Measurements from ENCODE around the gene MEX3C. TPM values are rescaled to one million over a fixed set of nuclear protein-coding genes. Genes with fewer than 3 reads are reported as not detected.

Gene MEX3C
- total and polyA plus RNA-seq, 2 donors (not counting 1 experiment from before 2014, with no cell fraction given): 39.8 to 41.8 TPM

DNA sequence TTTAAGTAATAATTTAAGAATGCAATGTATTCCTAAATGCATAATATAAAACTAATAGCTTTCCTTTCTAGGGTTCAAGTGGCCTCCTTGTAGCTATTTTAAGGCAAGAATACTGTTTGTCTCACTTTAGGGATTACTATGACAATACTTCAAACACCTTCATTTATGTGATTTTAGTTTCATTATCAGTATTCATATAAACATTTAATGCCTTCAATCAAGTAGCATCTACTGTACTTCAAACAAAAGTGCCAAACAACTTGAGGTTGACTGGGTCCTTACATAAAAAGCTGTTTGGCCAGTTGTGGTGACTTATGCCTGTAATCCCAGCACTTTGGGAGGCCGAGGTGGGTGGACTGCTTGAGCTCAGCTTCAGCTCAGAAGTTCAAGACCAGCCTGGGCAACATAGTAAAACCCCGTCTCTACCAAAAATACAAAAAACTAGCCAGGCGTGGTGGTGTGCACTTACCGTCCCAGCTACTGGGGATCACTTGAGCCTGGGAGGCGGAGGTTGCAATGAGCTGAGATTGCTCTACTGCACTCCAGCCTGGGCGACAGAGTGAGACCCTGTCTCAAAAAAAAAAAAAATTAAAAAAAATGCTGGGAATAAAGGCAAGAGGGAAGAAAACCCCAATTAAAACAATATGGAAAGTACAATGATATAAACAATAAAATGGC lies 9.3 kb downstream of the MEX3C start:
- H3K9ac ChIP-seq (ENCODE audit: insufficient read depth, low read length): no peak overlapping the region
- H3K4me2 ChIP-seq (ENCODE audit: extremely low read depth, insufficient read depth, low read length): no peak overlapping the region
- TF ChIP-seq EZH2 (IDR thresholded peaks at IDR 0.05; ENCODE audit: low read length, missing control alignments) (no peak), CTCF (conservative IDR thresholded peaks at IDR 0.05 in 1 of 2, IDR thresholded peaks at IDR 0.05 in 1 of 2; ENCODE audit: low read depth in 1 of 2, low read length in 2 of 2) (no peak)
- H4K20me1 ChIP-seq (ENCODE audit: control insufficient read depth, extremely low read depth, insufficient read depth, low read length): no peaks in the 10 kb centered on the region
- H3K27ac ChIP-seq (ENCODE audit: insufficient read depth, low read length): no peak overlapping the region
- DNase-seq (ENCODE audit: low read depth in 2 of 2): no peak
- no peaks in the 10 kb centered on the region for H3K36me3 ChIP-seq (ENCODE audit: control insufficient read depth, insufficient read depth, low read length)
- no peaks in the 10 kb centered on the region for H3K4me1 ChIP-seq (ENCODE audit: control insufficient read depth, extremely low read depth, insufficient read depth, low read length)
- H2AFZ ChIP-seq (ENCODE audit: low read length): no peak overlapping the region
- no peak overlapping the region for H3K4me3 ChIP-seq (replicated peaks in 1 of 4; ENCODE audit: control extremely low read depth in 1 of 4, insufficient read depth in 1 of 4, low read depth in 3 of 4, low read length in 4 of 4)
- no peaks in the 10 kb centered on the region for H3K27me3 ChIP-seq (ENCODE audit: control insufficient read depth, insufficient read depth, low read length)
- H3K79me2 ChIP-seq (ENCODE audit: control insufficient read depth, insufficient read depth, low read length): peaks cover 87% of the 10 kb centered on the region
- no peaks in the 10 kb centered on the region for H3K9me3 ChIP-seq (ENCODE audit: control insufficient read depth, insufficient read depth, low read depth, low read length)

GRCh38 chr18:51185075-51185474 lies 12.4 kb downstream of the MEX3C start:
- Histone ChIP-seq H3K4me2 (ENCODE audit: extremely low read depth, insufficient read depth, low read length) (no peak overlapping the region), H3K36me3 (ENCODE audit: control insufficient read depth, insufficient read depth, low read length) (no peaks in the 10 kb centered on the region), H3K79me2 (ENCODE audit: control insufficient read depth, insufficient read depth, low read length) (peaks cover 80% of the 10 kb centered on the region), H4K20me1 (ENCODE audit: control insufficient read depth, extremely low read depth, insufficient read depth, low read length) (no peaks in the 10 kb centered on the region), H3K4me3 (replicated peaks in 1 of 4; ENCODE audit: control extremely low read depth in 1 of 4, insufficient read depth in 1 of 4, low read depth in 3 of 4, low read length in 4 of 4) (no peak overlapping the region), H3K27ac (ENCODE audit: insufficient read depth, low read length) (no peak overlapping the region), H2AFZ (ENCODE audit: low read length) (no peak overlapping the region), H3K4me1 (ENCODE audit: control insufficient read depth, extremely low read depth, insufficient read depth, low read length) (no peaks in the 10 kb centered on the region), H3K9ac (ENCODE audit: insufficient read depth, low read length) (no peak overlapping the region), H3K9me3 (ENCODE audit: control insufficient read depth, insufficient read depth, low read depth, low read length) (no peaks in the 10 kb centered on the region), H3K27me3 (ENCODE audit: control insufficient read depth, insufficient read depth, low read length) (no peaks in the 10 kb centered on the region)
- TF ChIP-seq EZH2 (IDR thresholded peaks at IDR 0.05; ENCODE audit: low read length, missing control alignments) (no peak), CTCF (conservative IDR thresholded peaks at IDR 0.05 in 1 of 2, IDR thresholded peaks at IDR 0.05 in 1 of 2; ENCODE audit: low read depth in 1 of 2, low read length in 2 of 2) (no peak)
- DNase-seq (ENCODE audit: low read depth in 2 of 2): peak in 1 of 2 donors; percentile 13

DNA sequence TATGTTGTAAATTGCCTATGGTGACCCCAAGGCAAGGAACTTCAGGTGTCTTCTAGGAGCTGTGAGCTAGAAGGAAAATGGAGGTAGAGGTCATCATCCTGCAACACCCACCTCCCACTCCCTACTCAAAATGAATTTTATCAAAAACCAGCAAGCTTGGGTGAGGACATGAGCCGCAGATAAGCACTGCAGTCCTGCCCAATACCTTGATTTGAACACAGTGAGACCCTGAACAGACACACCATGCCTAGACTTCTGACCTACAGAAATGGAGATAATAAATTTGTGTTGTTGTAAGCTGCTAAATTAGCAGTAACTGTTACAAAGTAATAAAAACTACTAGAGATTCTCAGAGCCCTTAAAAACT lies 13.4 kb downstream of the MEX3C start:
- Histone ChIP-seq H3K9me3 (ENCODE audit: control insufficient read depth, insufficient read depth, low read depth, low read length) (no peaks in the 10 kb centered on the region), H2AFZ (ENCODE audit: low read length) (no peak overlapping the region), H3K79me2 (ENCODE audit: control insufficient read depth, insufficient read depth, low read length) (peaks cover 80% of the 10 kb centered on the region), H3K36me3 (ENCODE audit: control insufficient read depth, insufficient read depth, low read length) (no peaks in the 10 kb centered on the region), H3K27ac (ENCODE audit: insufficient read depth, low read length) (no peak overlapping the region), H3K4me3 (replicated peaks in 1 of 4; ENCODE audit: control extremely low read depth in 1 of 4, insufficient read depth in 1 of 4, low read depth in 3 of 4, low read length in 4 of 4) (no peak overlapping the region), H3K4me2 (ENCODE audit: extremely low read depth, insufficient read depth, low read length) (no peak overlapping the region), H4K20me1 (ENCODE audit: control insufficient read depth, extremely low read depth, insufficient read depth, low read length) (no peaks in the 10 kb centered on the region), H3K9ac (ENCODE audit: insufficient read depth, low read length) (no peak overlapping the region), H3K27me3 (ENCODE audit: control insufficient read depth, insufficient read depth, low read length) (no peaks in the 10 kb centered on the region), H3K4me1 (ENCODE audit: control insufficient read depth, extremely low read depth, insufficient read depth, low read length) (no peaks in the 10 kb centered on the region)
- no peak for DNase-seq (ENCODE audit: low read depth in 2 of 2)
- TF ChIP-seq CTCF (conservative IDR thresholded peaks at IDR 0.05 in 1 of 2, IDR thresholded peaks at IDR 0.05 in 1 of 2; ENCODE audit: low read depth in 1 of 2, low read length in 2 of 2): no peak
- no peak for TF ChIP-seq EZH2 (IDR thresholded peaks at IDR 0.05; ENCODE audit: low read length, missing control alignments)
